A673 (cell line): Measurements from ENCODE around the gene PELI3. TPM values are rescaled to one million over a fixed set of nuclear protein-coding genes. Genes with fewer than 3 reads are reported as not detected.

ENCODE experiments used
- BruUV-seq: library from RNA; stranded (reverse); fragments of 400-500 nt; replicated peaks from 2 replicates; lab custom pipeline; 2021; lab: Mats Ljungman, UMichigan
- CTCF ChIA-PET: fragments of 300-600 bp; sonication (Branson Sonifier 250); formaldehyde crosslinking; loops from one replicate; lab custom pipeline; 2022; ENCODE audit warnings: antibody characterized with exemption; lab: Charles Lee
- POLR2A ChIA-PET: fragments of 300-600 bp; sonication (Branson Sonifier 250); formaldehyde crosslinking; loops from one replicate; lab custom pipeline; 2022; ENCODE audit warnings: antibody characterized with exemption; ENCODE audit not compliant: low non-redundant PET; lab: Charles Lee
- DNase-seq: peaks from one replicate; pipeline ENCODE4 v3.0.0-alpha.2; 2015; ENCODE audit warnings: low spot score
- H3K27ac ChIP-seq: fragments of 200-600 bp; sonication (generic); 2 replicates; pipeline ENCODE4 v1.5.1; 2016; ENCODE audit warnings: mixed run types, low read depth, mild to moderate bottlenecking, mixed read lengths, antibody characterized with exemption, low read length; ENCODE audit not compliant: poor library complexity, severe bottlenecking
- H3K27me3 ChIP-seq: fragments of 200-600 bp; sonication (generic); replicated peaks from 2 replicates; pipeline ENCODE4 v1.6.1; 2017; ENCODE audit warnings: mixed run types, low read depth, mild to moderate bottlenecking, mixed read lengths, antibody characterized with exemption, low read length; ENCODE audit not compliant: insufficient read depth, poor library complexity
- H3K36me3 ChIP-seq: fragments of 200-600 bp; sonication (generic); 2 replicates; pipeline ENCODE4 v1.6.1; 2016; ENCODE audit warnings: mixed run types, mild to moderate bottlenecking, mixed read lengths, antibody characterized with exemption, low read length; ENCODE audit not compliant: insufficient read depth, poor library complexity, severe bottlenecking
- H3K4me1 ChIP-seq: fragments of 200-600 bp; sonication (generic); 2 replicates; pipeline ENCODE4 v1.6.1; 2017; ENCODE audit warnings: mixed run types, mild to moderate bottlenecking, mixed read lengths, antibody characterized with exemption, low read length; ENCODE audit not compliant: insufficient read depth, poor library complexity, severe bottlenecking
- H3K4me3 ChIP-seq: fragments of 200-600 bp; sonication (generic); 2 replicates; pipeline ENCODE4 v1.5.1; 2016; ENCODE audit warnings: low read depth, mixed run types, mild to moderate bottlenecking, mixed read lengths, low read length; ENCODE audit not compliant: poor library complexity, severe bottlenecking
- H3K9me3 ChIP-seq: fragments of 200-600 bp; sonication (generic); 2 replicates; pipeline ENCODE4 v1.6.1; 2016; ENCODE audit warnings: mixed run types, low read depth, mild to moderate bottlenecking, mixed read lengths, antibody characterized with exemption, low read length; ENCODE audit not compliant: poor library complexity, severe bottlenecking
- EZH2 ChIP-seq: fragments of 200-600 bp; sonication (generic); IDR thresholded peaks from 2 replicates; pipeline ENCODE4 v1.6.1; 2017; ENCODE audit warnings: borderline replicate concordance, low read depth, mild to moderate bottlenecking, mixed read lengths, antibody characterized with exemption, low read length; ENCODE audit not compliant: poor library complexity, severe bottlenecking
- intact Hi-C: fragments of 100-400 bp; cut with micrococcal nuclease; formaldehyde crosslinking; loops from one replicate; pipeline ENCODE4 v1.10.0; 2022; ENCODE audit not compliant: unreplicated experiment
- total RNA-seq: library from RNA; stranded (reverse); gene quantifications from 2 replicates; pipeline ENCODE4 v1.2.3, GENCODE V29; 2021
- TF ChIP-seq, protein P1 (sequence below): fragments of 300-800, 200-600 bp; sonication (generic); conservative IDR thresholded peaks from 2 replicates; pipeline ENCODE4 v1.5.1; 2017; ENCODE audit warnings: low read depth, mild to moderate bottlenecking, antibody characterized with exemption, low read length, moderate library complexity, mixed read lengths

Gene PELI3
- total RNA-seq, 1 experiment from 2014 or later = 15.4 TPM

DNA sequence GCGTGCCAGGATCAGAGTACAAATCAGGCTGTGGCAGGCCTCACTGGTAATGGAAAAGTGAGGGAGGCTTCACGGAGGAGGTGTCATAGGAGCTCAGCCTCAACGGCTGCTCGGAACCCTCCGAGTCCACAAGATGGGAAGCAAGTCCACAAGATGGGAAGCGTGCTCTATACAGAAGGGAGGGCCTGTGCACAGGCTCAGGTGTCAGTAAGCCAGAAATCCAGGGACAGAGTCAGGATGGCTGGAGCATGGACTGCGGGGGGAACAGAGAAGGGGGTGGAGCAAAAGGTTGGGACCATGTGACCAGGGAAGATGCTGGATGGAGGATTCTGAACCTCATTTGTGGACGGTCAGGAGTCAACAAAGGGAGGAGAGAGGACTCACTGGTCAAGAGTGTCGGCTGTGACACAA lies 10.1 kb downstream of the PELI3 start:
- POLR2A ChIA-PET = interaction anchor here (0.5 kb wide), 1 partner anchor 10 kb away, joined by 8 read pairs; the partner anchor contains the start of gene PELI3
- no peak overlapping the region for H3K4me3 ChIP-seq
- H3K27me3 ChIP-seq = no peaks in the 10 kb centered on the region
- intact Hi-C loops = no loop called here
- no peaks in the 10 kb centered on the region for H3K9me3 ChIP-seq
- peaks cover 17% of the 10 kb centered on the region for H3K36me3 ChIP-seq
- CTCF ChIA-PET = no interaction called here
- no peak for TF ChIP-seq EZH2
- TF ChIP-seq, protein P1, sequence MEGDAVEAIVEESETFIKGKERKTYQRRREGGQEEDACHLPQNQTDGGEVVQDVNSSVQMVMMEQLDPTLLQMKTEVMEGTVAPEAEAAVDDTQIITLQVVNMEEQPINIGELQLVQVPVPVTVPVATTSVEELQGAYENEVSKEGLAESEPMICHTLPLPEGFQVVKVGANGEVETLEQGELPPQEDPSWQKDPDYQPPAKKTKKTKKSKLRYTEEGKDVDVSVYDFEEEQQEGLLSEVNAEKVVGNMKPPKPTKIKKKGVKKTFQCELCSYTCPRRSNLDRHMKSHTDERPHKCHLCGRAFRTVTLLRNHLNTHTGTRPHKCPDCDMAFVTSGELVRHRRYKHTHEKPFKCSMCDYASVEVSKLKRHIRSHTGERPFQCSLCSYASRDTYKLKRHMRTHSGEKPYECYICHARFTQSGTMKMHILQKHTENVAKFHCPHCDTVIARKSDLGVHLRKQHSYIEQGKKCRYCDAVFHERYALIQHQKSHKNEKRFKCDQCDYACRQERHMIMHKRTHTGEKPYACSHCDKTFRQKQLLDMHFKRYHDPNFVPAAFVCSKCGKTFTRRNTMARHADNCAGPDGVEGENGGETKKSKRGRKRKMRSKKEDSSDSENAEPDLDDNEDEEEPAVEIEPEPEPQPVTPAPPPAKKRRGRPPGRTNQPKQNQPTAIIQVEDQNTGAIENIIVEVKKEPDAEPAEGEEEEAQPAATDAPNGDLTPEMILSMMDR = no peak
- DNase-seq = no peak
- H3K4me1 ChIP-seq = no peaks in the 10 kb centered on the region
- no peak overlapping the region for H3K27ac ChIP-seq
- no TSS peak for BruUV-seq

DNA sequence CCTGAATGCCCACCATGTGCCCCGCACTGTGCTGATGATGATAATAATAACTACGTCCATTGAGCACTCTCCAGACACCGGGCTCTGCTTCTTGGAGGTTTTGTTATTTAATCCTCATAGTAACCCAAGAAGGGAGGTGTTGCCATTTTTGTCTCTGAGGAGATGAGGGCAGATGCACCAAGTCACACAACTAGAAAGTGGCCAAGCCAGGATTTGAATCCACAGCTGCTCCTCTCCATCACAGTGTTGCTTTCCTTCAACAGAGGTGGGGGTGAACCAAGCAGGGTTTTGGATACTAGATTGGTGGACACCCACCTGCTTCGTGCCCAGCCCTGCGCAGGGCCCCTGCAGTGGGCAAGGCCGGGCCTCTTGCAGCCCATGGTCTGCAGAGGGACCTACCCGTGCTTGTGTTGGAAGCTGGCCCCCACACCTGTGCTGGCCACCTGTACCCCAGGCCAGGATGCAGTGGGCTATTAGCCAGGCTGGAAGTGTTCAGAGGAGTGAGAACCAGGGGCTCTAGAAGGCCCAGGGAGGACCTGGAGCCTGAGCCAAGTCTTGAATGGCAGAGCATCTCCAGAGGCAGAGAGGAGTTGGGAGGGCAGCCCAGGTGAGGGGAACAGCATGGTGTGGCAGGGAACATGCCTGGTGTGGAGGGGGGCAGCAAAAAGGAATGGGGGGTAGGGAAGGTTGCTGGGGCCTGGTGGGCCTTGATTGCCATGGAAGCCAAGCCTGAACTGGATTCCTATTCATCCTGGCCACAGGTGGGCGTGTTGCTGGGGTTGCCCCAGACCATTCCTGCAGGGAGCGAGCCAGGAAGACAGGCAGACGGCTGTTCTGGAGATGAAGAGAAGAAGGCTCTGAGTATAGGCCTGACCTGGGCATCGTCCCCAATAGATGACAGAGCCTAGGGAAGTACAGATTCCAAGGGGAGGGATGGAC lies 10.8 kb downstream of the PELI3 start:
- CTCF ChIA-PET = no interaction called here
- POLR2A ChIA-PET = no interaction called here

DNA sequence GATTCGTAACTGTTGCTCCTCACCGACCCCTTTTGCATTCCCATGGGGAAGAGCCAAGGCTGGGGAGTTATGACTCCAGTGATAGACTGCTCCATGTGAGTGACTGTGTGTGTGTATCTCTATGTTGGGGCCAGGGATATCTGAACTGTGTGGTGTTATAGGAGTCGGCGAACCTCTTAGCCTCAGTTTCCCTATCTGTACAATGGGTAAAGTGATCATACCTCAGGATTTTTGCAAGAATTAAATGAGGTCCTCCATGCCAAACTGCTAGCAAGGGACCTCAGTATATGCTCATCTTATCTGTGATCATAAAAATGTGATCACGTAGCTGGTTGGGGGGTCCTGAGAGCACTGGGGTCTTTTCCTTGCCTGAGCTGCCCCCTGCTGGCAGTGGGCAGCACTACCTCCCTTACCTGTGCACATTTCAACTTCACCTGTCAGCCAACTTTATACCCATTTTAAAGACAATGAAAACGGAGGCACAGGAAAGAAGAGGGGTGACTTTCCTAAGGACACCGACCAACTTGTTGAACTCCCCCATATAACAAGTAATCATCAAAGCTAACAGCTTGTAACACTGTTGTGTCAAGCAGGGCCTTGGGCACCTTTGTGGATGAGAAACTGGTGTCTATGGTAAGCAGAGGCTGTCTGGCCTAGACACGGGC lies 12.2 kb downstream of the PELI3 start:
- DNase-seq = peak; percentile 47
- H3K27me3 ChIP-seq = no peaks in the 10 kb centered on the region
- H3K9me3 ChIP-seq = no peaks in the 10 kb centered on the region
- TF ChIP-seq, protein P1 = peak; percentile 94
- no peak for TF ChIP-seq EZH2
- ChIA-PET CTCF (interaction anchor here (0.8 to 1.5 kb wide), 6 partner anchors 12 to 200 kb away, joined by 3 to 12 read pairs (median 3); partner anchors contain the start of gene PELI3), POLR2A (interaction anchor here (0.7 kb wide), 1 partner anchor 647 kb away, joined by 3 read pairs; no protein-coding TSS in a partner anchor)
- H3K4me3 ChIP-seq = peak overlapping the region; percentile 87
- no TSS peak for BruUV-seq
- H3K4me1 ChIP-seq = no peaks in the 10 kb centered on the region
- peak overlapping the region; percentile 91 for H3K27ac ChIP-seq
- intact Hi-C loops = loop anchor here (1.0 kb wide), 1 partner anchor 71 kb away; no protein-coding TSS in a partner anchor
- peaks cover 10% of the 10 kb centered on the region for H3K36me3 ChIP-seq

More for the DNA sequence above, 10.8 kb downstream of the PELI3 start:
- no peaks in the 10 kb centered on the region for H3K9me3 ChIP-seq
- H3K27me3 ChIP-seq = no peaks in the 10 kb centered on the region
- no peak overlapping the region for H3K4me3 ChIP-seq
- no peak for DNase-seq
- BruUV-seq = no TSS peak
- TF ChIP-seq, protein P1 = no peak
- no peak for TF ChIP-seq EZH2
- H3K4me1 ChIP-seq = no peaks in the 10 kb centered on the region
- intact Hi-C loops = no loop called here
- H3K27ac ChIP-seq = no peak overlapping the region
- peaks cover 17% of the 10 kb centered on the region for H3K36me3 ChIP-seq
